H9 (cell line): ENCODE measurements around the gene TMEM245. TPM values are rescaled to one million over a fixed set of nuclear protein-coding genes. Genes with fewer than 3 reads are reported as not detected.

ENCODE experiments used
- DNase-seq: peaks from one replicate; pipeline ENCODE4 v3.0.0-alpha.2; 2017
- H2AFZ ChIP-seq: one replicate; pipeline ENCODE4 v1.6.1; 2013; ENCODE audit warnings: mild to moderate bottlenecking, low read length, control low read depth, moderate library complexity
- H2AK5ac ChIP-seq: 2 replicates; pipeline ENCODE4 v1.6.1; 2013; ENCODE audit warnings: low read length, control low read depth, mixed read lengths; ENCODE audit not compliant: insufficient read length
- H2BK120ac ChIP-seq: one replicate; pipeline ENCODE4 v1.6.1; 2013; ENCODE audit warnings: low read depth, mild to moderate bottlenecking, low read length, control low read depth, inconsistent platforms; ENCODE audit not compliant: poor library complexity, severe bottlenecking
- H2BK12ac ChIP-seq: 2 replicates; pipeline ENCODE4 v1.6.1; 2013; ENCODE audit warnings: low read length, control low read depth, mixed read lengths, low read depth; ENCODE audit not compliant: insufficient read length
- H2BK15ac ChIP-seq: 2 replicates; pipeline ENCODE4 v1.6.1; 2013; ENCODE audit warnings: low read depth, low read length, control low read depth
- H2BK20ac ChIP-seq: one replicate; pipeline ENCODE4 v1.6.1; 2013; ENCODE audit warnings: low read depth, mild to moderate bottlenecking, low read length, control low read depth, inconsistent platforms; ENCODE audit not compliant: poor library complexity, severe bottlenecking
- H2BK5ac ChIP-seq: 2 replicates; pipeline ENCODE4 v1.6.1; 2013; ENCODE audit warnings: low read length, control low read depth, mixed read lengths; ENCODE audit not compliant: insufficient read length
- H3K14ac ChIP-seq: 2 replicates; pipeline ENCODE4 v1.6.1; 2013; ENCODE audit warnings: low read length, control low read depth; ENCODE audit not compliant: insufficient read depth
- H3K18ac ChIP-seq: 2 replicates; pipeline ENCODE4 v1.6.1; 2013; ENCODE audit warnings: low read depth, mild to moderate bottlenecking, mixed read lengths, low read length, control low read depth; ENCODE audit not compliant: insufficient read length
- H3K23ac ChIP-seq: 2 replicates; pipeline ENCODE4 v1.6.1; 2013; ENCODE audit warnings: low read length, control low read depth, mixed read lengths, low read depth; ENCODE audit not compliant: insufficient read length
- H3K23me2 ChIP-seq: 2 replicates; pipeline ENCODE4 v1.6.1; 2013; ENCODE audit warnings: low read depth, mild to moderate bottlenecking, mixed read lengths, low read length, control low read depth; ENCODE audit not compliant: insufficient read length, poor library complexity, severe bottlenecking
- H3K27ac ChIP-seq: 2 replicates; pipeline ENCODE4 v1.5.1; 2013; ENCODE audit warnings: low read length, control low read depth, mixed read lengths, low read depth; ENCODE audit not compliant: insufficient read length
- H3K27me3 ChIP-seq: 2 replicates; pipeline ENCODE4 v1.6.1; 2013; ENCODE audit warnings: low read length, control low read depth, inconsistent platforms; ENCODE audit not compliant: insufficient read depth
- H3K4ac ChIP-seq: 2 replicates; pipeline ENCODE4 v1.6.1; 2013; ENCODE audit warnings: low read depth, mild to moderate bottlenecking, control low read depth, inconsistent platforms, low read length, moderate library complexity
- H3K4me1 ChIP-seq: 2 replicates; pipeline ENCODE4 v1.6.1; 2013; ENCODE audit warnings: low read length, control low read depth, inconsistent platforms; ENCODE audit not compliant: insufficient read depth
- H3K4me2 ChIP-seq: 2 replicates; pipeline ENCODE4 v1.6.1; 2013; ENCODE audit warnings: low read length, control low read depth, mixed read lengths; ENCODE audit not compliant: insufficient read length, insufficient read depth
- H3K56ac ChIP-seq: 2 replicates; pipeline ENCODE4 v1.6.1; 2013; ENCODE audit warnings: low read depth, mild to moderate bottlenecking, mixed read lengths, low read length, control low read depth; ENCODE audit not compliant: insufficient read length
- H3K79me1 ChIP-seq: 2 replicates; pipeline ENCODE4 v1.6.1; 2013; ENCODE audit warnings: low read depth, mild to moderate bottlenecking, moderate library complexity, low read length, control low read depth, inconsistent platforms; ENCODE audit not compliant: insufficient read depth, poor library complexity, severe bottlenecking
- H3K79me2 ChIP-seq: 2 replicates; pipeline ENCODE4 v1.6.1; 2013; ENCODE audit warnings: low read length, control low read depth, inconsistent platforms; ENCODE audit not compliant: insufficient read depth
- H3K9ac ChIP-seq: 2 replicates; pipeline ENCODE4 v1.6.1; 2013; ENCODE audit warnings: low read length, control low read depth, mixed read lengths; ENCODE audit not compliant: insufficient read length; ENCODE audit errors: extremely low read depth
- H3K9me3 ChIP-seq: one replicate; pipeline ENCODE4 v1.6.1; 2013; ENCODE audit warnings: low read depth, low read length, inconsistent platforms; ENCODE audit not compliant: control insufficient read depth
- H3T11ph ChIP-seq: one replicate; pipeline ENCODE4 v1.6.1; 2013; ENCODE audit warnings: mild to moderate bottlenecking, low read length, control low read depth, inconsistent platforms
- H4K20me1 ChIP-seq: one replicate; pipeline ENCODE4 v1.6.1; 2013; ENCODE audit not compliant: control insufficient read depth, insufficient read length, insufficient read depth
- H4K5ac ChIP-seq: 2 replicates; pipeline ENCODE4 v1.6.1; 2013; ENCODE audit warnings: low read depth, mild to moderate bottlenecking, mixed read lengths, low read length, control low read depth; ENCODE audit not compliant: insufficient read length
- H4K8ac ChIP-seq: replicated peaks from 2 replicates; pipeline ENCODE4 v1.6.1; 2013; ENCODE audit warnings: low read length, control low read depth, mixed read lengths, low read depth; ENCODE audit not compliant: insufficient read length
- H4K91ac ChIP-seq: 2 replicates; pipeline ENCODE4 v1.6.1; 2013; ENCODE audit warnings: low read depth, mild to moderate bottlenecking, moderate library complexity, mixed read lengths, low read length, control low read depth; ENCODE audit not compliant: insufficient read length
- H3K27ac Mint-ChIP-seq, 3 experiments: 2 replicates in 2 of 3; 3 replicates in 1 of 3; pipeline ENCODE4 v1.8.0; 2020 to 2021; ENCODE audit warnings: mixed read lengths in 3 of 3, mild to moderate bottlenecking in 1 of 3, moderate library complexity in 1 of 3
- H3K27me3 Mint-ChIP-seq: 2 replicates; pipeline ENCODE4 v1.8.0; 2021; ENCODE audit warnings: low read depth, mild to moderate bottlenecking, moderate library complexity, mixed read lengths
- H3K36me3 Mint-ChIP-seq, 3 experiments: 2 replicates in 2 of 3; 3 replicates in 1 of 3; pipeline ENCODE4 v1.8.0; 2020 to 2021; ENCODE audit warnings: low read depth in 3 of 3, mixed read lengths in 3 of 3; ENCODE audit not compliant: insufficient read depth in 1 of 3
- H3K4me1 Mint-ChIP-seq, 2 experiments: 2 replicates each; pipeline ENCODE4 v1.8.0; 2020; ENCODE audit warnings: mixed read lengths in 2 of 2
- H3K4me3 Mint-ChIP-seq, 2 experiments: 2 replicates in 1 of 2; 3 replicates in 1 of 2; pipeline ENCODE4 v1.8.0; 2020 to 2021; ENCODE audit warnings: mild to moderate bottlenecking in 2 of 2, mixed read lengths in 2 of 2, moderate library complexity in 1 of 2
- H3K9me3 Mint-ChIP-seq, 2 experiments: 2 replicates in 1 of 2; 3 replicates in 1 of 2; pipeline ENCODE4 v1.8.0; 2020; ENCODE audit warnings: mild to moderate bottlenecking in 2 of 2, mixed read lengths in 2 of 2, moderate library complexity in 1 of 2
- WGBS: extraction: QIAGEN DNeasy Blood & Tissue Kit; methylation state at CpG from one replicate; pipeline ENCODE4 v1.1.7; 2013; ENCODE audit warnings: missing lambda C conversion rate, low lambda C conversion rate, mixed read lengths; ENCODE audit not compliant: insufficient read length; ENCODE audit errors: extremely low coverage; 5-methylcytosine and 5-hydroxymethylcytosine counted together
- total RNA-seq: library from RNA; stranded (reverse); gene quantifications from 2 replicates; pipeline ENCODE4 v1.2.1, GENCODE V29; 2021
- TF ChIP-seq, protein P1 (sequence below): fragments of 200-600 bp; sonication (generic); conservative IDR thresholded peaks from 3 replicates; pipeline ENCODE4 v1.8.0; 2021; ENCODE audit warnings: antibody characterized with exemption, mild to moderate bottlenecking

Gene TMEM245
- total RNA-seq, 1 experiment from 2014 or later = 37.9 TPM

DNA sequence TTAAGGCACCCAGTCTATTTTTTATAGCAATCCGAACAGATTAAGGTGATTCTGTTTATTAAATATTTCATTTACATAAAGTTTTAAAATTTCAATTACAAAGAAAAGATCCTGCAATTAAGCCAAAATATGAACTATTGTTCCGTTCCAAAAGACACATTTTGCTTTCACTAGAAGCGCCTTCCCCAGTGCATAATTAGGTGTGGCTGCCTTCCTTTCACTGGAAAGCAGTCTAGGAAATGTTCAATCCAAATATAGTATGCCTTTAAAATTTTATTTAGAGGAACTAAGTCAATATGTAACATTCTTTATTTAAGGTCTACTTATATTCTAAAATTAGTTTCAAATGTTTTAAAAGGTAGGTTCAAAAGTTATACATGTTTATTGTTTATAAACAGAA lies 114.1 kb downstream of the TMEM245 start:
- H4K20me1 ChIP-seq = no peaks in the 10 kb centered on the region
- H2BK12ac ChIP-seq = no peak overlapping the region
- H3K18ac ChIP-seq = no peak overlapping the region
- DNase-seq = no peak
- no peak overlapping the region for H3K9ac ChIP-seq
- peaks cover 6% of the 10 kb centered on the region for H3K79me1 ChIP-seq
- Mint-ChIP-seq H3K4me1 (peaks cover 2% of the 10 kb centered on the region in 2 experiments), H3K36me3 (peaks cover 21 to 33% (median 27%) of the 10 kb centered on the region in 3 experiments), H3K27ac (no peak overlapping the region), H3K27me3 (no peaks in the 10 kb centered on the region; the same call in 1 of the 2 replicates), H3K9me3 (peaks cover 18 to 20% of the 10 kb centered on the region in 2 experiments), H3K4me3 (no peak overlapping the region)
- H2BK5ac ChIP-seq = no peak overlapping the region
- no peak overlapping the region for H4K5ac ChIP-seq
- no peak overlapping the region for H2BK15ac ChIP-seq
- H2AK5ac ChIP-seq = no peak overlapping the region
- WGBS = no CpG with 5 or more reads among the region's 3 CpGs
- no peak overlapping the region for H3K4me2 ChIP-seq
- H3K4ac ChIP-seq = no peak overlapping the region
- no peaks in the 10 kb centered on the region for H3K4me1 ChIP-seq
- no peak overlapping the region for H2BK20ac ChIP-seq
- H3K23ac ChIP-seq = no peak overlapping the region
- no peak overlapping the region for H2AFZ ChIP-seq
- H3K79me2 ChIP-seq = peaks cover 1% of the 10 kb centered on the region; the same call in 1 of the 2 replicates
- no peaks in the 10 kb centered on the region for H3K23me2 ChIP-seq
- H2BK120ac ChIP-seq = no peak overlapping the region
- H4K91ac ChIP-seq = no peak overlapping the region
- no peak overlapping the region for H3K56ac ChIP-seq
- TF ChIP-seq, protein P1, sequence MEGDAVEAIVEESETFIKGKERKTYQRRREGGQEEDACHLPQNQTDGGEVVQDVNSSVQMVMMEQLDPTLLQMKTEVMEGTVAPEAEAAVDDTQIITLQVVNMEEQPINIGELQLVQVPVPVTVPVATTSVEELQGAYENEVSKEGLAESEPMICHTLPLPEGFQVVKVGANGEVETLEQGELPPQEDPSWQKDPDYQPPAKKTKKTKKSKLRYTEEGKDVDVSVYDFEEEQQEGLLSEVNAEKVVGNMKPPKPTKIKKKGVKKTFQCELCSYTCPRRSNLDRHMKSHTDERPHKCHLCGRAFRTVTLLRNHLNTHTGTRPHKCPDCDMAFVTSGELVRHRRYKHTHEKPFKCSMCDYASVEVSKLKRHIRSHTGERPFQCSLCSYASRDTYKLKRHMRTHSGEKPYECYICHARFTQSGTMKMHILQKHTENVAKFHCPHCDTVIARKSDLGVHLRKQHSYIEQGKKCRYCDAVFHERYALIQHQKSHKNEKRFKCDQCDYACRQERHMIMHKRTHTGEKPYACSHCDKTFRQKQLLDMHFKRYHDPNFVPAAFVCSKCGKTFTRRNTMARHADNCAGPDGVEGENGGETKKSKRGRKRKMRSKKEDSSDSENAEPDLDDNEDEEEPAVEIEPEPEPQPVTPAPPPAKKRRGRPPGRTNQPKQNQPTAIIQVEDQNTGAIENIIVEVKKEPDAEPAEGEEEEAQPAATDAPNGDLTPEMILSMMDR = no peak
- H3T11ph ChIP-seq = no peak overlapping the region
- H3K14ac ChIP-seq = no peak overlapping the region
- H3K27me3 ChIP-seq = no peaks in the 10 kb centered on the region
- H3K9me3 ChIP-seq = no peaks in the 10 kb centered on the region
- H3K27ac ChIP-seq = no peak overlapping the region
- H4K8ac ChIP-seq = no peak overlapping the region
